HG03520 (cell line): ENCODE results near the gene P2RY4.
A peak's percentile ranks its signal among the peaks of the same experiment; 100 is the strongest.
"Not testable (repeated sequence)": the region's sequence is repeated elsewhere in the genome, so short reads cannot be mapped to it uniquely, and the experiment has no call there.

Source experiments
- ATAC-seq: cut with Tn5 transposase; IDR thresholded peaks from one replicate; pipeline ENCODE4 v1.9.1; 2021; ENCODE audit warnings: mild to moderate bottlenecking, moderate library complexity; ENCODE audit not compliant: unreplicated experiment

P2RY4 gene

DNA sequence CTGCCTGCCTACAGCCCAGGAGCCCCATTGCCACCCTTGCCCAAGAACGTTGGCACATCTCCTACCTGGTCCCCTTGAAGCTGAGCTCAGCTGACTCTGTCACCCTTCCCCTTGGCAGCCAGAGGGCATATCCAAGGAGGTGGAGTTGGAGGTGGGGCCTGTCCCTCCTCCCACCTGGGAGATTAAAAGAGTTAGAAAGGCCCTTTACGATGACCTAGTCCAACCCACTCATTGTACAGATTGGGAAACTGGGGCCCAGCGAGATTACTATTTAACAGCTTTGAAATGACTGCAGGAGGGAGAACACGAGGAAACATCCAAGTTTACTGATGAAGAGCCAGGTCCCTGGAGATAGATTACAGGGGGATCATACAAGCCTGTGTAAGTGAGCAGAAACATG lies at the start of gene P2RY4:
P2RY4 (minus strand) TSS at position 101 of the 400 bp plus-strand sequence. CDS start 580 bp downstream, outside the sequence.
- no peak for ATAC-seq

GRCh38 chrX:70301716-70302115 lies 41.7 kb upstream of the P2RY4 start:
- no peak for ATAC-seq

DNA sequence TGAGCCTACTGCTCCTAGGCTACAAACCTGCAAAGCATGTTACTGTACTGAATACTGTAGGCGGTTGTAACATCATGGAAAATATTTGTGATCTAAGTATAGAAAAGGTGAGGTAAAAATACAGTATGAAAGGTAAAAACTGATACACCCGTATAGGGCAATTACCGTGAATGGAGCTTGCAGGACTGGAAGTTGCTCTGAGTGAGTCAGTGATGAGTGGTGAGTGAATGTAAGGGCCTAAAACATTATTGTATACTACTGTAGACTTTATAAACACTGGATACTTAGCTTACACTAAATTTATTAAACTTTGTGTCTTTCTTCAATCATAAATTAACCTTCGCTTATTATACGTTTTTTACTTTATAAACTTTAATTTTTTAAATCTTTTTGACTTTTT lies 33.6 kb upstream of the P2RY4 start:
- ATAC-seq, result no peak

- ATAC-seq, result no peak
Observed at GRCh38 chrX:70292788-70293187, 32.8 kb upstream of the P2RY4 start.

GRCh38 chrX:70289793-70290770 lies 30.1 kb upstream of the P2RY4 start, which contains the start of the genes KIF4A and PDZD11:
Gene KIF4A (plus strand): TSS chrX:70290104. CDS start chrX:70290459, 355 bp downstream.
Gene PDZD11 (minus strand): TSS chrX:70289927. CDS start chrX:70289341, 586 bp downstream.
- peak; percentile 98 for ATAC-seq

- ATAC-seq, result no peak
Observed at GRCh38 chrX:70289168-70289792, 29.3 kb upstream of the P2RY4 start.

- no peak for ATAC-seq
Observed at GRCh38 chrX:70281951-70282350, 21.9 kb upstream of the P2RY4 start, which contains the start of gene RAB41. Gene RAB41 (plus strand): TSS chrX:70282172. CDS start chrX:70282218, 46 bp downstream.

DNA sequence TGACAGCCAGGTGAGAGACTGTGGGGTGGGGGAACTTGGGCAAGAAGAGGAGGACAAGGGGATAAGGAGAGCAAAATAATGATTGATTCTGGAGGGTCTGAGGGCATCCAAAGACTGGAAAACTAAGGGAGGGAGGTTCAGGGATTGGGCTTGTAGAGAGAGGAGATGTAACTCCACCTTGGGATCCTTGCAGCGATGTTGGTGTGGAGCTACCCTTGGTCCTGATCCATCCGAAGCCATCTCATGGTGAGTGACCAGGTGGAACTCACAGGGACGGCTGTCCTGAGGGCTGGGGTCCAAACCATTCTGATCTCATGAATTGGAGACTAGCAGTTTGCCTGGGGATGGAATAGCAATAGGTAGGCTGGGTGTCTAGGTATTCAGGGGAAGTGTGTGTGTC lies 20.6 kb upstream of the P2RY4 start:
- ATAC-seq, result no peak

DNA sequence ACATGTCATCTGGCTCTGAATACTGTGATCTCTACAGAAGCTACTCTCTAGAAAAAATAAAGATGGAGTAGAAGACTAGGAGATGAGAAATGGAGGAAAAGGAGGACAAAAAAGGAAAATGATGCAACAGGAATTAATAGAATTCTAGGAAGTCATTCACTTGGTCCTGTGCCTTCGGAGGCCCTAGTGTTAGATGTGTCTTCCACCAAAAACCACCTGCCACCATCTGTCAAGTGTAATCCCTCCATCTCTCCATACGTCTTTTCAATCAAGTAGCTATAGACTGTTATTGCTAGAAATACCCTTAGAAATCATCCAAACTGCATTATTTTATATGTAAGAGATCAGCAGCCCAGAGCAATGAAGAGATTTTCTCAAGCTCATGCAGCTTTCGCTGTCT lies 19.1 kb upstream of the P2RY4 start:
- ATAC-seq, result no peak

DNA sequence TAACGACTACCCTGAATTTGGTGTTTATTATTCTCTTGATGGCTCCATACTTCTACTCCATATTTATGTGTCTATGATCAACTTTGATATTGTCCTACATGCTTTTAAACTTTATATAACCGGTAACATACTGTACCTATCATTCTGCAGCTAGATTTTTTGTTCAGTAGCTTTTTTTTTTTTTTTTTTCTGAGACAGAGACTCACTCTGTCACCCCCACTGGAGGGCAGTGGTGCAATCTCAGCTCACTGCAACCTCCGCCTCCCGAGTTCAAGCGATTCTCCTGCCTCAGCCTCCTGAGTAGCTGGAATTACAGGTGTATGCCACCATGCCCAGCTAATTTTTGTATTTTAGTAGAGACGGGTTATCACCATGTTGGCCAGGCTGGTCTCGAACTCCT lies 14.0 kb upstream of the P2RY4 start:
- ATAC-seq, result not testable (repeated sequence)

DNA sequence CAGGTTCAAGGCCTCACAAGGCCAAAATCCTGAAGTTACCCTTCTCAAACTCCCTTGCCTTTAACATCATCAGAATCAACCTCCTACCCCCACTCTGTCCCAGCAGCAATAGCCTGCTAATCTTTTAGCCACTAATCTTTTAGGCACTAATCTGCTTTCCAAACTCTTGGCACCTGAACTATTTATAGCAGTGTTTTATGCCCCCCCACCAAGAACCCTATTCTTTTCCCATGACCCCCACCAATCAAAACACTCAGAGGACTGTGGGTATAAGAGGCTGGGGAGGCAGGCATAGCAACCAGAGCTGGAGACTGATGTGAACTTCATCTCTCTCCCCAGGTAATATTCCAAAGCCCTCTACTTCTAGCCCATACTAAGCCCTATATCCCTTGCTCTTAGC lies 8.0 kb upstream of the P2RY4 start, which contains the start of gene ARR3:
ARR3 (plus strand) TSS at position 301 of the 400 bp plus-strand sequence. CDS start 1,052 bp downstream, outside the sequence.
- ATAC-seq, result no peak

DNA sequence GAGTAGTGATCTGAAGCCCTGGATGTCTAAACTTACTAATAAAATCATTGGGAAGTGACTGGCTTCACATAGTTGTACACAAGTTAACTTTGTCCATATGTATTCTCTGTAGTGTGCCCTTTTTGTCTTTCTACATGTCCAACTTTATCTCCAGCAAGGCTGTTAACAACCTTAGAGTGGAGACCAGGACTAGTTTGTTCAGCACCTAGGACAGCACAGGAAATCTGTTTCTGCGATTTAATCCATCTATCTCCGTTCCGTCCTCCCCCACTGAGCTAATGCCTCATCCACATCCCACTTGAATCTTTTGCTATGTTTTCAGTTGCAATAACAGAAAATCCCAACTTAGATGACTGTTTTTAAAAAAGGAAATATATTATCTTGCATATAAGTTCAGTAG lies 4.8 kb upstream of the P2RY4 start:
- no peak for ATAC-seq

DNA sequence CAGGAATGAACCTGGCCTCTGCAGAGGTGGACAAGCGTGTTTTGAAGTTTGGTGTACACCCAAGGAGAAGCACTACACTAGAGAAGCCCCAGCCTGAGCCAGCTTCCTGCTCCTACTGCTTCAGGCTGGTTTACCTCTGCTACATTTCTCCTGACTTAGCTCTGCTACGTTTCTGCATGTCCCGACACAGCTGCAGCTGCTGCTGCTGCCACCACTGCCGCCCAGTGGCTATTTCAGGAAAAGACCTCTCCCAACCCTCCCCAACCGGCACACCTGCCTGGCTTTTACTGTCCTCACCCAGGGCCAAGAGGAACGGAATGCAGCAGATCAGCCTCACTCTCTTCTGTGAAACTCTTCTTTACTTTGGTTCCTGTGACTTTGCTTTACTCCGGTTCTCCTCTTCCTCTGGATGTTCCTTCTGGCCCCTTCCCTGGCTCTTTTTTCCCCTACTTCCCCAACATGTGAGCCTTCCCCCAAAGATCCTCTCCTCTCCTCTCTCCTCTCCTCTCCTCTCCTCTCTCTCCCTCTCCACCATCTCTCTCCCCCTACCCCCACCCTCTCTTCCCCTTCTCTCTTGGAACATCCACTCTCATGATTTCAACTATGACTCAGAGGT lies 3.1 kb upstream of the P2RY4 start:
- no peak for ATAC-seq

- no peak for ATAC-seq
Observed at GRCh38 chrX:70257423-70258288, 2.3 kb downstream of the P2RY4 start.

GRCh38 chrX:70255452-70255851 lies 4.6 kb downstream of the P2RY4 start:
- no peak for ATAC-seq

GRCh38 chrX:70254909-70255308 lies 5.1 kb downstream of the P2RY4 start:
- no peak for ATAC-seq

DNA sequence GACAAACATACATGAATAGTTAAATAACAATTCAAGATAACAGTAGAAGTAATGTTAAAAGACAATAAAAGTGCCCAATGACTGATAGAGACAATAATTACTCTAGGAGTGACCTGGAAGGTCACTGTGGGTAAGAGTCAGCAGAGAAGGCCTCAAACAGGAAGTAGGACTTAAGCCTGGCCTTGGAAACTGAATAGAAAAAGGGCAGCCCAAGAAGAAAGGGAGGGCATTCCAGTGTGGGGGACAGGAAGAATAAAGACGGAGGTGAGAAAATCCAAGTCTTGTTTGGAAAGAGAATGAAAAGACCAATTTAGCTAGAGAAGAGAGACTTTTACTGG lies 6.0 kb downstream of the P2RY4 start:
- no peak for ATAC-seq

DNA sequence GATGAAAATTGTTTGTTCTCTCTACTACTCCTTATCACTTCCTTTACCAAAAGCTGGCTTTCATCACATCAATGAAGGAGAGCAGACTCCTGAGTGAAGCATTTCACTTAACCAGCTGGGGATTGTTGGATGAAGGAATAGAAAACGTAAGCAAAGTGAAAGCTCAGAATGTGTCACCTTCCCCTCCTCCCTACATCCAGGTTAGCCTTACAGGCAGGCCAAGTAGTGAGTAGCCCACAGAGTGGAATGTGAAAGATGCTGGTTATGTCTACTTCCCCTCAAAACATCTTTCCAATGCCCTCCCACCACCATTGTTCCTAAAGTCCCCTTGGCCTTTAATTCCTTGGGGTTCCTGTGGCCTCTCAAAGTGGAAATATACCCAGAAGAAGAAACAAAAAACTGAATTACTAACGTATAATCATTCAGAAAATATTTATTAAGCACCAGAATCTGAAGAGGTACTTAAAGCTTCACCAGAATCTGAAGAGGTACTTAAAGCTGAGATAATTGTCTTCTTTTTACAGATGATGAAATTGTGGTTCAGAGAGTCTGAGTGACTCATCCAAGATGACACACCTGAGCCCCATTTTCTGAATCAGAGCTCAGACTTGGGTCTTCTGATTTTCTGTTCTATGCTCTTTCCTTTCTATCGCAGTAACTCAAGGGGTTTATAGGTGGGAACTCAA lies 6.5 kb downstream of the P2RY4 start:
- no peak for ATAC-seq

GRCh38 chrX:70252491-70252890 lies 7.5 kb downstream of the P2RY4 start:
- no peak for ATAC-seq

DNA sequence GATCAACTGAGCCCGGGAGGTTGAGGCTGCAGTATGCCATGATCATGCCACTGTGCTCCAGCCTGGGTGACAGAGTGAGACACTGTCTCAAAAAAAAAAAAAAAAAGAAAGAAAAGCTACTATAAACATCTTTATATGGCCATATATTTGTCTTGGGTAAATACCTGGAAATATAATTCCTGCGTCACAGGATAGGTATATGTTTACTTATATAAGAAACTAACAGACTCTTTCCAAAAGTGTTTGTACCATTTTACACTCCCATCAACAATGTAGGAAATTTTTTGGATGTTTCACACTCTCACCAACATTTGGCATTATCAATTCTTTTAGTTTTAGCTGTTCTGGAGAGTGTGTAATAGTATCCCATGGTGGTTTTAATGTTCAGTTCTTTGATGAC lies 12.8 kb downstream of the P2RY4 start:
- no peak for ATAC-seq
